SIG-M5 (cell line): ENCODE measurements around the gene TBC1D23.
A peak's percentile ranks its signal among the peaks of the same experiment; 100 is the strongest.
"Not testable (repeated sequence)": the region's sequence is repeated elsewhere in the genome, so short reads cannot be mapped to it uniquely, and the experiment has no call there.

Source experiments
- DNase-seq: peaks from one replicate; lab custom pipeline; 2025; lab: John Stamatoyannopoulos, UW

TBC1D23 gene

DNA sequence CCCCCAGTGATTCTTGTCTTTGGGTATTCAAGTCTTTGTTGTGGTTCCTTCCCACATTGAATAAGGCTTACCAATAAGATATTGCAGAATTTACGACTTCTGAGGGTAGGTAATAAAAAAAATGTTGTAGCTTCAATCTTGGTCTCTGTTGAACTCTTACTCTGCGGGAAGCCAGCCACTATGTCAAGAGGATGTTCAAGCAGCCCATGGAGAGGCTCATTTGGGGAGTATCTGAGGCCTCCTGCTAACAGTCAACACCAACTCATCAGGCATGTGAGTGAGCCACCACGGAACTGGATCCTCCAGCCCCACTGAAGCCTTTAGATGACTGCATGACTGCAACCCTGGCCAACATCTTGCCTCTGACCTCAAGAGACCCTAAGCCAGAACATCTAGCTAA lies 3.2 kb upstream of the TBC1D23 start:
- no peak for DNase-seq

DNA sequence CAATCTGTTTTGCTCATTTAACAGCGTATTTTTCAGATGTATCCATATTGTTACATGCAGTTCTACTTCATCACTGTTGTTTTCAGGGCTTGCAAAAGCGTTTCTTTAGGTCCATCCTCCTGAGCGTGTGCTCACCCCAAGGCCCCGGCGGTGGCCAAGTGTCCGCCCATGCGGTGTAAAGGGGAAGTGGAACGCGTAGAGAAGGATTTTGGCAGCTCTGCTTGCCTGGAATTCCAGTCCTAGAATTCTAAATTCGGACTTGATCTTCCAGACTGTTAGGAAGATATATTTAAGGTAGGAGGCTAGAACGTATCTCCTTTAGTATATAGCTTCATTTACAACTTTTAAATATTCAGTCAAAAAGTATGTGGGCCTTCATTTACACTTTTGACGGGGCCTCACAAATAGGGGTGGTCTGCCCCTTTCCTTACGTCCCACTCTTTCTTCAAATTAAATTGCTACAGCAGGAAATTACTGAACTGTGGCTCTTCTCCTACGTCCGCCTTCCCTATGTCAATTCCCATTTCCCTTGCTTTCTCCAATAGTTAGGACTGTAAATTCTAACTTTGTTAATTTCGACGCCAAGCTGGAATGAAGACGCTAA lies 609 bp upstream of the TBC1D23 start:
- no peak for DNase-seq

DNA sequence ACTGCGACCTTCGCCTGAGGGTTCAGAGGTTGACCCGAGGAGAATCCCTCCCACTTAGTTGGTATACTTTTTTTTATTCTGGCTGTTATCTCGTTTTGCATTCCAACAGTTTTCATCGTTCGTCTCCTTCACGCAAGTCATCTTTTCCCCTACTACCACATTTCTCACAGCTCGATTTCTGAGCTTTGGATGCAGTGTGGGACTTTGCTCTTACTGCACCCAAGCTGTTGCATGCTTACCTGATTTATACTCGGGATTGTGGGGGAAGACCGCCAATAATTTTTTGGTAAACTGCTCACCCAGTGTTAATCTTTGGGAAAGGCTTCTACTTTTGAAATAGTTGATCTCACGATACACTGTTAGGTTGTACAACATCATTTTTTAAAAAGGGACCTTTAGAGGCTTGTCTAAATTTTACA lies 702 bp downstream of the TBC1D23 start:
- no peak for DNase-seq

DNA sequence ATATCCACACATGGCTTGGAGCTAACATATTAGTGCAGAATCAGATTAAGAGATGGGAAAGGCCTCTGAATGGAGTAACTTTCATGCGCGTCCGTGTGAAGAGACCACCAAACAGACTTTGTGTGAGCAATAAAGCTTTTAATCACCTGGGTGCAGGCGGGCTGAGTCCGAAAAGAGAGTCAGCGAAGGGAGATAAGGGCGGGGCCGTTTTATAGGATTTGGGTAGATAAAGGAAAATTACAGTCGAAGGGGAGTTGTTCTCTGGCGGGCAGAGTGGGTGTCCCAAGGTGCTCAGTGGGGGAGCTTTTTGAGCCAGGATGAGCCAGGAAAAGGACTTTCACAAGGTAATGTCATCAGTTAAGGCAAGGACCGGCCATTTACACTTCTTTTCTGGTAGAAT lies 2.1 kb downstream of the TBC1D23 start:
- not testable (repeated sequence) for DNase-seq

- no peak for DNase-seq
Observed at GRCh38 chr3:100263583-100263982, 2.8 kb downstream of the TBC1D23 start.

GRCh38 chr3:100264242-100264641 lies 3.5 kb downstream of the TBC1D23 start:
- no peak for DNase-seq

GRCh38 chr3:100265016-100265415 lies 4.2 kb downstream of the TBC1D23 start:
- DNase-seq: no peak

GRCh38 chr3:100266531-100266930 lies 5.7 kb downstream of the TBC1D23 start:
- DNase-seq: no peak

- no peak for DNase-seq
Observed at GRCh38 chr3:100268156-100268555, 7.4 kb downstream of the TBC1D23 start.

DNA sequence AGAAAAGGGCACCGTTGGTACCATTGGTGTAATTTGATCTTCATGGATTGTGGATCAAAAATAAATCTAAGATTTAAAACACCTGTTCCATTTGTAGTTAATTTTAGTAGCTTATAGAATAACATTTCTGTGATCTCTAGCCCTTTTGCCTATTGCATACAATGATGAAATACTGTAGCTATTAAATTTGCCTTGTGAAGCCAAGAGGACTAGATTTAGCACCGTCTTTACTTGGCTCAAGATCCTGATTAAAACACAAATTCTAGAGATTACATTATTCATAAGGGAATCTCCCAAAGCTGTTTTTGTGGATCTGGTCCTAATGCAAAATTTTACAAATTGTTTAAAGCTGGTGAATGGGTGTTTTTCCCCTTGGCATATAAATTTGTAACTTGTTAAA lies 8.2 kb downstream of the TBC1D23 start:
- DNase-seq: no peak

DNA sequence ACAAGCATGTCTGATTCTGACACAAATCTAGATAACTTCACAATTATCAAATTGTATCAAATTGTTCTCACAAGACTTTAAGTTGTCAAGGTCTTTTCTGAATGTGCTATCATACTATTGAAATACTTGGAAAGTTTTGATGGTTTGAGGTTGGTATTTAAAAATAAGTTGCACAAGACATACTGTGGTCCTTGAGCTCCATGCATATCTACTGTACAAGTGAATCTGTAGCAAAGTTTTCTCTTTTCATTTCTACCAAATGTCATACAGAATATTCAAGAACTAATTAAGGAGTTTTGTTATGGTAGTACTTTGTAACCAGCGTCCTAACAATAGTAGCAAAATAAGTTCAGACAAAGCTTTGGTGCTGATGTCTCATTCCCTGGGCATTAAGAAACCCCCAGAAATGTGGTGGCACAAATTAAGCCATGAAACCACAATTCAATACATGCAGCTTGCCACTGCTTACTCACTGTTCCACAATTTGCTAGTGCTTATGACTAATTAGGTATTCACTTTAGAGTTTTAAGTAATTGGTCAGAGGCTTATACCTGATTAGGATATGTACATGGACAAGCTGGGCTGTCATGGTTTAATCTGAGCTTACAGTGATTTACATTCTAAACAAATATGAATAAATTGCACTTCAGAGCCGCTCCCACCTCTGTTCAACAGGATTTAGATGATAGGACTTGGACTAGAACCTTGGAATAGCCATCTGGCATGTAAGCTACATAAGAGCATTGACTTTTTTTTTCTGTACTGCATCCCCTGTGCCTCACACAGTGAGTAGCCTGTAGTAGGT lies 8.8 kb downstream of the TBC1D23 start:
- DNase-seq: peak; percentile 7

- DNase-seq: no peak
Observed at GRCh38 chr3:100270215-100270583, 9.4 kb downstream of the TBC1D23 start.

- no peak for DNase-seq
Observed at GRCh38 chr3:100271522-100271921, 10.7 kb downstream of the TBC1D23 start.

GRCh38 chr3:100272797-100273611 lies 12.2 kb downstream of the TBC1D23 start:
- DNase-seq: not testable (repeated sequence)

DNA sequence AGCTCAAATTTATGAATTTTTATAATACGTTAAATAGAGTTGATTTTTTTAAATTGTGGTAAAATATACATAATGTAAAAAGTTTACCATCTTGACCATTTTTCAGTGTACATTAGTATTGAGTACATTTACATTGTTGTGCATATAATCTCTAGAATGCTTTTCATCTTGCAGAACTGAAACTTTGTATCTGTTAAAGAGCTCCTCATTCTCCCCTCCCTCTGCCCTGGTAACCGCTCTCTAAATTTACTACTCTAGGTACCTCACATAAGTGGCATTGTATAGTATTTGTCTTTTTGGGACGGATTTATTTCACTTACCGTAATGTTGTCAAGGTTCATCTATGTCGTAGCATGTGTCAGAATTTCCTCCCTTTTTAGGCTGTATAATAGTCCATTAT lies 13.6 kb downstream of the TBC1D23 start:
- DNase-seq: no peak

GRCh38 chr3:100277255-100277800 lies 16.5 kb downstream of the TBC1D23 start:
- DNase-seq: no peak

GRCh38 chr3:100278910-100279309 lies 18.1 kb downstream of the TBC1D23 start:
- no peak for DNase-seq

DNA sequence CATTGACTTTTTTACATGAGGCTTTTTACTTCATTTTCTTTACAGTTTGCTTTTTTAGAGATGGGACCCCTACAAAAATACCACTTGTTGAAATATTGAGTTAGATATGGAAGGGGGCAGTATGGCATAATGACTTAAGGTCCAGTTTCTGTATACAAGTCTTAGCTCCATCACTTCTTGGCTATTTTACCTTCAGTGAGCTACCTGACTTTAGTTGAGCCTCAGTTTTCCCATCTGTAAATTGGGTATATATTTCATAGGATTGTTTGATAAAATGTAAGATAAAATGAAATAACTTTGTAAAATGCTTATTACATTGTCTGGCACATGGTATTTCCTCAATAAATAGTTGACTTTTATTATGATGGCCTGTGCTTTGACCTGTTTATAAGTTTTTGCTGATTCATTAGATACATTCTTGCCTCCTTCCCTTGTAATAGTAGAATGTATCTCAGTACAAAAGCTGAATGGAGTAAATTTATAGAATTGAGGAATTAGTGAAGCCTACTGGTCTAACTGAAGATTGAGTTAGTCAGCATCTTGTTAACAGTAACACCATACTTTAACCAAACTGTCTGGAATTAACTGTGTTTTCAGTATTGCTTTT lies 27.6 kb downstream of the TBC1D23 start:
- no peak for DNase-seq

DNA sequence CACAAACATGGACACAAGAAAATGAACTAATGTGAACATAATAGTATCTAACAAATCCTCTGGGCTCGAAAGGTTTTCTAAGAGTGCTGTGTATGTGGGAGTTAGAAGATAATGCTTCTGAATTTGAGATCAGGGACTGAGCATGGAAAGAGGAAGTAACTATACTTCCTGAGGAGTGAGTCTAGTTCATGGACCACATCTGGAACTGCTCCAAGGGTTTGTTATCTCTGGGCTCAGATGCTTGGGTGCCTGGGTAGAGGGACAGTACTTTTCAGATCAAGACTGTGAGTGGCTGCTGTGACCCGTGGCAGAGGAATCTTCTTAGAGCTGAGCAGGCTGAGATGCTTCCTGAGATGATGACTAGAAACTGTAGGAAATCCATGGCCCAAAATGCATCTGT lies 28.5 kb downstream of the TBC1D23 start:
- peak; percentile 30 for DNase-seq

DNA sequence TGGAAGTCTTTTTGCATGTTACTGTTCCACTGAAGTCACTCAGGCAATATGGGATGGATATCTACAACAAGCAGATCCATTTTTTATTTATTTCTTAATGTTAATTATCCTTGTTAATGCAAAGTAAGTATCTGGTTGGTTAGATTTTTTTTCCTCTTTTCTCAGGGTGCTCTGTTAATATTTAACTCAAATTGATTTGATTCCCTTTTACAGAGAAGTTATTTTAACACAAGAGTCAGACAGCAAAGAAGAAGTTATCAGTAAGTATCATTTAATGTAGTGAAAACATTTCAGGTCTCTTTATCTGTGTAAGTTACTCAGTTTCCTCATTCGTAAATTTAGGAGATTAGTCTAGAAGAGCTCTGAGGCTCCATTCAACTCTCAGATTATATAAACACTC lies 34.3 kb downstream of the TBC1D23 start:
- DNase-seq: no peak

GRCh38 chr3:100297784-100298183 lies 37.0 kb downstream of the TBC1D23 start:
- no peak for DNase-seq

- DNase-seq: no peak
Observed at GRCh38 chr3:100299016-100299415, 38.2 kb downstream of the TBC1D23 start.
